Keratinocyte (primary cell): ENCODE results near the gene TNK1. TPM values are rescaled to one million over a fixed set of nuclear protein-coding genes. Genes with fewer than 3 reads are reported as not detected.

Experiments
- DNase-seq: peaks from one replicate; pipeline ENCODE4 v3.0.0-alpha.2; 2011; ENCODE audit warnings: low read depth, missing footprints, low spot score
- FAIRE-seq: peaks from 2 replicates; lab custom pipeline; 2011; peaks lifted over from hg19 to GRCh38; lab: Jason Lieb, UNC
- H2AFZ ChIP-seq: 2 replicates; pipeline ENCODE4 v1.6.0; 2012; ENCODE audit warnings: low read length, control low read depth, inconsistent platforms; ENCODE audit not compliant: control insufficient read depth
- H3K27ac ChIP-seq: 2 replicates; pipeline ENCODE4 v1.5.1; 2011; ENCODE audit warnings: low read length; ENCODE audit not compliant: control insufficient read depth, insufficient read depth
- H3K27me3 ChIP-seq: 3 replicates; pipeline ENCODE4 v1.6.0; 2011; ENCODE audit warnings: low read length; ENCODE audit not compliant: control insufficient read depth, insufficient read depth; ENCODE audit errors: extremely low read depth
- H3K36me3 ChIP-seq, 2 experiments: 2 replicates in 1 of 2; 3 replicates in 1 of 2; pipeline ENCODE4 v1.5.1; 2011; ENCODE audit warnings: low read length in 2 of 2, mild to moderate bottlenecking in 1 of 2; ENCODE audit not compliant: control insufficient read depth in 2 of 2, insufficient read depth in 2 of 2; ENCODE audit errors: extremely low read depth in 1 of 2
- H3K4me1 ChIP-seq: 3 replicates; pipeline ENCODE4 v1.5.1; 2011; ENCODE audit warnings: low read length; ENCODE audit not compliant: control insufficient read depth, insufficient read depth; ENCODE audit errors: extremely low read depth
- H3K4me2 ChIP-seq: 3 replicates; pipeline ENCODE4 v1.6.0; 2011; ENCODE audit warnings: low read depth, low read length; ENCODE audit not compliant: control insufficient read depth, insufficient read depth; ENCODE audit errors: extremely low read depth
- H3K4me3 ChIP-seq, 3 experiments: fragments of 200-600 bp in 1 of 3; sonication (generic) in 1 of 3; 2 replicates in 2 of 3; 3 replicates in 1 of 3; pipeline ENCODE4 v1.5.1; 2011 to 2016; ENCODE audit warnings: low read length in 3 of 3, mild to moderate bottlenecking in 3 of 3, control low read depth in 2 of 3, inconsistent platforms in 1 of 3, low read depth in 1 of 3, mixed read lengths in 1 of 3, mixed run types in 1 of 3, moderate library complexity in 1 of 3; ENCODE audit not compliant: control insufficient read depth in 2 of 3, insufficient read depth in 2 of 3; ENCODE audit errors: extremely low read depth in 1 of 3
- H3K79me2 ChIP-seq: 2 replicates; pipeline ENCODE4 v1.6.0; 2012; ENCODE audit warnings: low read length; ENCODE audit not compliant: control insufficient read depth, insufficient read depth
- H3K9ac ChIP-seq: 3 replicates; pipeline ENCODE4 v1.6.0; 2011; ENCODE audit warnings: low read length; ENCODE audit not compliant: control insufficient read depth, insufficient read depth; ENCODE audit errors: extremely low read depth
- H3K9me1 ChIP-seq: 3 replicates; pipeline ENCODE4 v1.6.0; 2011; ENCODE audit warnings: low read length; ENCODE audit not compliant: control insufficient read depth, insufficient read depth; ENCODE audit errors: extremely low read depth
- H3K9me3 ChIP-seq: 2 replicates; pipeline ENCODE4 v1.5.1; 2012; ENCODE audit warnings: low read depth, low read length; ENCODE audit not compliant: control insufficient read depth
- H4K20me1 ChIP-seq: 3 replicates; pipeline ENCODE4 v1.6.0; 2011; ENCODE audit warnings: low read length; ENCODE audit not compliant: control insufficient read depth, insufficient read depth; ENCODE audit errors: extremely low read depth
- CTCF ChIP-seq, 3 experiments: IDR thresholded peaks in 1 of 3; conservative IDR thresholded peaks in 1 of 3; optimal IDR thresholded peaks in 1 of 3; 2 replicates in 2 of 3; 3 replicates in 1 of 3; pipeline versions ENCODE3 to v1.5.1; 2011; ENCODE audit warnings: low read length in 3 of 3, mild to moderate bottlenecking in 3 of 3, moderate library complexity in 2 of 3, control low read depth in 1 of 3, inconsistent platforms in 1 of 3; ENCODE audit not compliant: insufficient read depth in 2 of 3; ENCODE audit errors: extremely low read depth in 1 of 3
- EZH2 ChIP-seq: IDR thresholded peaks from one replicate; pipeline ENCODE4 v1.6.1; 2012; ENCODE audit warnings: inconsistent platforms, mild to moderate bottlenecking, low read length, moderate library complexity
- dilution Hi-C: fragments of 300-500 bp; cut with MboI; formaldehyde crosslinking; loops from one replicate; pipeline ENCODE4 v1.7.0; 2020; ENCODE audit warnings: low sequenced_read_pairs; ENCODE audit not compliant: extremely low pct_ligation_motif_present
- polyA plus RNA-seq, 5 experiments: library from polyadenylated mRNA; depleted of rRNA in 3 of 5; stranded (reverse) in 3 of 5; stranded (forward) in 1 of 5; unstranded in 1 of 5; fragments of >200 nt; gene quantifications; 1 replicate in 1 of 5; 2 replicates in 3 of 5; 3 replicates in 1 of 5; pipeline versions ENCODE4 v1.2.1 to v1.2.3, GENCODE V29; 2011 to 2012; ENCODE audit warnings: missing spikeins in 2 of 5, low read depth in 1 of 5, low replicate concordance in 1 of 5

TNK1 gene
- polyA plus RNA-seq, 1 donor (not counting 4 experiments of a cell fraction or from before 2014, with no cell fraction given), result 10.6 TPM

GRCh38 chr17:7407082-7407481 lies 26.2 kb downstream of the TNK1 start:
- Histone ChIP-seq H2AFZ (no peak overlapping the region), H3K36me3 (peaks cover 0 to 4% of the 10 kb centered on the region in 2 experiments), H3K27me3 (no peaks in the 10 kb centered on the region), H3K9me3 (no peaks in the 10 kb centered on the region), H3K4me2 (no peak overlapping the region), H3K27ac (no peak overlapping the region), H3K4me3 (no peak overlapping the region), H3K79me2 (peaks cover 5% of the 10 kb centered on the region), H3K9ac (no peak overlapping the region), H4K20me1 (no peaks in the 10 kb centered on the region), H3K4me1 (peaks cover 15% of the 10 kb centered on the region), H3K9me1 (no peaks in the 10 kb centered on the region)
- no peak for TF ChIP-seq CTCF (optimal IDR thresholded peaks at IDR 0.05 in 1 of 3, IDR thresholded peaks at IDR 0.05 in 1 of 3, conservative IDR thresholded peaks at IDR 0.05 in 1 of 3; ENCODE audit: extremely low read depth in 1 of 3, insufficient read depth in 2 of 3, low read length in 3 of 3)
- no peak for TF ChIP-seq EZH2
- FAIRE-seq (no peak), DNase-seq (no peak)
- dilution Hi-C loops, result no loop called here

GRCh38 chr17:7407485-7408251 lies 26.8 kb downstream of the TNK1 start, which contains the start of gene NLGN2:
NLGN2 (plus strand) TSS chr17:7407845; CDS start chr17:7408256, 411 bp downstream.
- no peak within 1 kb of the TSS for H2AFZ ChIP-seq
- H3K36me3 ChIP-seq, result peaks cover 0 to 4% of the 10 kb centered on the region in 2 experiments
- no peak within 1 kb of the TSS for H3K4me3 ChIP-seq
- H3K9me1 ChIP-seq, result no peaks in the 10 kb centered on the region
- H4K20me1 ChIP-seq, result no peaks in the 10 kb centered on the region
- TF ChIP-seq EZH2, result no peak
- TF ChIP-seq CTCF (optimal IDR thresholded peaks at IDR 0.05 in 1 of 3, IDR thresholded peaks at IDR 0.05 in 1 of 3, conservative IDR thresholded peaks at IDR 0.05 in 1 of 3; ENCODE audit: extremely low read depth in 1 of 3, insufficient read depth in 2 of 3, low read length in 3 of 3), result no peak
- no peak within 1 kb of the TSS for H3K27ac ChIP-seq
- no peak within 1 kb of the TSS for H3K4me2 ChIP-seq
- H3K79me2 ChIP-seq, result peaks cover 5% of the 10 kb centered on the region
- DNase-seq, result no peak
- no peaks in the 10 kb centered on the region for H3K9me3 ChIP-seq
- H3K9ac ChIP-seq, result no peak within 1 kb of the TSS
- no peak for FAIRE-seq
- no peaks in the 10 kb centered on the region for H3K27me3 ChIP-seq
- dilution Hi-C loops, result no loop called here
- peaks cover 15% of the 10 kb centered on the region for H3K4me1 ChIP-seq
